Activated CD8-positive, alpha-beta memory T cell treated with anti-CD3 and anti-CD28 coated beads for 36 hours (primary cell): ENCODE measurements around the gene DLGAP5. TPM values are rescaled to one million over a fixed set of nuclear protein-coding genes. Genes with fewer than 3 reads are reported as not detected.

Experiments used
- CTCF ChIA-PET: fragments of 350-600 bp; sonication (Branson Sonifier 250); formaldehyde crosslinking; loops from one replicate; lab custom pipeline; 2021; ENCODE audit warnings: antibody characterized with exemption; lab: Charles Lee
- POLR2A ChIA-PET: fragments of 350-600 bp; sonication (Branson Sonifier 250); formaldehyde crosslinking; loops from one replicate; lab custom pipeline; 2021; ENCODE audit warnings: antibody characterized with exemption; lab: Charles Lee
- total RNA-seq, 2 experiments: library from RNA; stranded (reverse); gene quantifications; one replicate each; pipeline ENCODE4 v1.2.3, GENCODE V29; 2021

Gene DLGAP5
- total RNA-seq, 2 experiments from 2014 or later, result 46.2 to 46.6 TPM

GRCh38 chr14:55192054-55192621 is 753 bp upstream of the DLGAP5 start:
- POLR2A ChIA-PET, result interaction anchor here (0.6 to 0.7 kb wide), 2 partner anchors 19 to 80 kb away, joined by 4 to 6 read pairs; no protein-coding TSS in a partner anchor
- CTCF ChIA-PET, result interaction anchor here (0.6 kb wide), 2 partner anchors 111 to 183 kb away, joined by 4 to 5 read pairs; no protein-coding TSS in a partner anchor

DNA sequence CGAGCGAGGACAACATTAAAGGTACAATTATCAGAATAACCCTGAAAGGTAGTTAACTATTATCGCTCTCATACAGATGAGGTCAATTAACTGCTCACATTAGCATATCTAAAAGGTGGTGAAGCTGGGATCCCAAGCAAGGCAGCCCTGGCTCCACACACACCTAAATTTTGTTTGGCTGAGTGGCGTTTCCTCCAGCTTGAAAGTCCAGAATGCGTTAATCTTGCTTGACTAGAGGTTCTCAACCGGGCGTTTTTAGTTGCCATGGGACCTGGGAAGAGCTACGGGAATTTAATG is 531 bp downstream of the DLGAP5 start:
- CTCF ChIA-PET, result interaction anchor here (1.2 kb wide), 1 partner anchor 80 kb away, joined by 3 read pairs; no protein-coding TSS in a partner anchor
- POLR2A ChIA-PET, result interaction anchor here (0.5 to 1.1 kb wide), 4 partner anchors 91 to 448 kb away, joined by 3 to 4 read pairs (median 3); no protein-coding TSS in a partner anchor

- CTCF ChIA-PET, result no interaction called here
- POLR2A ChIA-PET, result no interaction called here
Observed at GRCh38 chr14:55188686-55189295, 2.6 kb downstream of the DLGAP5 start.

DNA sequence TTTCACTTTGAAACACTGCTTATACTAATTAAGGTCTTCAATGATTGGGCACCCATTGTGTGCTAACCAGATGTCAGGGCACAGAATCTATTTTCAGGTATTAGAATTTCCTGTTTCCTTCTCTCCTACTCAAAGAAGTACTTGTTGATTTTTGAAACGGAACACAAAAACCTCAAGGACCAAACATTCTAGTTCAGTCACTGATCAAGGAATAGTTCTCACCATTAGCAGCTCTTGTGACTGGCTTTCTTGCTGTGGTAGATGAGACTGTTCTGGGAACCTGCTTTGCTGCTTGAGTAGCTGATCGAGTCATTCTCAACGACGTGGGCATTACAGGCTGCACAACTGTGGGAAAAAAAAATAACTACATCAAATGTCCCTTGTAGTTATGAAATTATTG is 11.0 kb downstream of the DLGAP5 start:
- ChIA-PET CTCF (interaction anchor here (0.5 kb wide), 1 partner anchor 97 kb away, joined by 3 read pairs; no protein-coding TSS in a partner anchor), POLR2A (no interaction called here)

- POLR2A ChIA-PET, result no interaction called here
- CTCF ChIA-PET, result interaction anchor here (0.5 kb wide), 1 partner anchor 96 kb away, joined by 3 read pairs; no protein-coding TSS in a partner anchor
Observed at GRCh38 chr14:55180006-55180405, 11.4 kb downstream of the DLGAP5 start.

DNA sequence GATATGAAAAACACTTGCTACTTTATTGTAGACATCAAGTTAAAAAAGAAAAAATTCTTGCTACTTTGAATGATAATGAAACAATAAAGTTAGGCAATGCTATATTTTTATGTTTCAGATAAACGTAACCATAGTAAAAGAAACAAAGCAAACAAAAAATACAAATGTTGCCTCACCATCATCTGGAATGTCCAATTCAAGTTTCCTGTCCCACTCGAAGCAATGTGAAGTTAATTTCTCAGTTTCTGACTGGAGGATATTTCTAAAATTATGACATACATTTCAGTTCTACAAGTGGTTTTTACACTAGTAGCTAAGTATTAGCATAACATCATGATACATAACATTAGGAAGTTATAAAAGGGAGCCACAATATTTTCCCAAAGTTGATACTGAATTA is 20.9 kb downstream of the DLGAP5 start:
- CTCF ChIA-PET, result no interaction called here
- POLR2A ChIA-PET, result no interaction called here

DNA sequence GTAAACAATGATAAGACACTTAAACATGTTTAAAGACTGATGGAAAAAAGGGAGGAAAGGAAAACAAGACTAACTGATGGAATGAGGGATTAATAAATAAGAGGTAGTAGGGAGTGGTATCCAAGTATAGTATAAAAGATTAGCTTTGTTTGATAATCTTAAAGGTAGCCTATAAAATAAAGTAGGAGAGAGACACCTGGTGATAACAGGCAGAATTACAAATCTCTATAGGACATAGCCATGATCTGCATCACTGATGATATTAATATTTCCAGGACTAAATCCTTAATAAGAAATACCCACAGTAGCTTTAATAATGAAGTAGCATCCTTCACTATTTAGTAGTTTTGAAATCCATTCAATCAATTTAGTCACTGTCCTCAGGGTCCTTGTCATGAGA is 30.4 kb downstream of the DLGAP5 start:
- ChIA-PET POLR2A (interaction anchor here (0.5 kb wide), 1 partner anchor 11 kb away, joined by 3 read pairs; no protein-coding TSS in a partner anchor), CTCF (interaction anchor here (0.6 to 2.0 kb wide), 9 partner anchors 12 to 106 kb away, joined by 3 to 13 read pairs (median 5); no protein-coding TSS in a partner anchor)

DNA sequence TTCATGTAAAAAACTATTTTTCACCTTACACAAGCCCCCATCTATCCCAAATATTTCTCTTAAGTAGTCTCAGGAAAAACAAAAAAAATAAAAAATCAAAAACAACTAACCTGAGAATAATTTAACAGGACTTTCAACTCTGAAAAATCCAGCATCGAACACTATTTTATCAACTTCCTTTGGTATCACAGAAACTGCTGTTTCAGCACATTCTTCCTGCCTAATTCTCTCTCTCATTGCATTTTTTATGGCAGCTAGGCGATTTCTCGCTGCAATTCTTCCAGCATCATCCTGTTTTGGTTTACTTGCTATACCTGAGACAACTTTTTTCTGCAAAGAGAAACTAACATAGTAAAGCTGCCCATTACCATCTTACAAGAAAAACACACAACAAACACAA is 33.0 kb downstream of the DLGAP5 start:
- CTCF ChIA-PET, result interaction anchor here (0.5 kb wide), 1 partner anchor 69 kb away, joined by 3 read pairs; no protein-coding TSS in a partner anchor
- POLR2A ChIA-PET, result no interaction called here

DNA sequence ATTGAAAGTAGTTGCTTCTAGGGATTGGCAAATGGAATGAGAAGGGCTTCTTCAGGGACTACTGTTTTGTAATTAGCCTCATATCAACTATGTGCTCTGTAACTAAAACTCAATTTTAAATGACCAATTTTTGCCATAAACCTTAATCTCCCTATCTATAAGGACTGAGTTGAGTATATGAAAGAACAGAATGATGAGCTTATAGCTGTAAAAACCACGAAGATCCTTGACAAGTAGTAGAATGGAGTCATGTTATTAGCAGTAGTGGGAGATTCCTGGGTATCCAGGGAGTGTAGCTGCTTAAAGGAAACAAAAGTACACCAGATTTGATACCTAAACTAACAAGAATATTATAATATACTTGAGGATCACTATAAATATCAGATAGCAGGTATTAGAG is 34.3 kb downstream of the DLGAP5 start:
- POLR2A ChIA-PET, result no interaction called here
- CTCF ChIA-PET, result interaction anchor here (0.8 to 1.4 kb wide), 2 partner anchors 67 to 106 kb away, joined by 3 to 4 read pairs; partner anchors contain the start of gene MAPK1IP1L

- ChIA-PET CTCF (interaction anchor here (0.6 kb wide), 1 partner anchor 57 kb away, joined by 3 read pairs; no protein-coding TSS in a partner anchor), POLR2A (interaction anchor here (0.6 kb wide), 1 partner anchor 170 kb away, joined by 3 read pairs; no protein-coding TSS in a partner anchor)
Observed at GRCh38 chr14:55153951-55154350, 37.4 kb downstream of the DLGAP5 start.

DNA sequence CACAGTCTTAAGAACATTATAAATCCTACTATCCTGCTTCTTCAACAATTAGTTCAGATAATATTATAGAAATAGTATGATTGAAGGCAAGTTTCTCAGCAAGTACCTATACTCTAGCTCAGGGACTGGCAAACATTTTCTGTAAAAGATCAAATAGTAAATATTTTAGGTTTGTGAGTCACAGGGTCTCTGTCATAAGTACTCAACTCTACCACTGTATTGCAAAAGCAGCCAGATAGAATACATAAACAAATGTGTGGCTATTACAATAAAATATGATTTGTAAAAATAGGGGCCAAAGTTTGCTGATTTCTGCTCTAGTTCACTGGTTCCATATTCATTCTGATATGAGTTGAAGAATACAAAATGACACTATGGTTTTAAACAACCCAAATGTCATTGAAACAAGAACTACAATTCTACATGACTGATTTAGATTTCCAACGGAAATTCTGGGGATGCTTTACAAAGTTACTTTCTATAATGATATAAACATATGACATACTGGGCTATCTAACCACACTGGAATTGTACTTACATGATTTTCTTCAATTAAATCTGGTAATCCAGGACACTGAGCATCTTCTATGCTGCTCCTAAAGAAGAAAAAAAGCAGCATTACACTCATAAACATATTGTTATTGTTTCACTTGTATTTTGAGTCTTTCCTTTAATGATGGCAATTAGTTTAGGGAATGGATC is 39.2 kb downstream of the DLGAP5 start:
- POLR2A ChIA-PET, result no interaction called here
- CTCF ChIA-PET, result no interaction called here

- ChIA-PET POLR2A (no interaction called here), CTCF (interaction anchor here (0.8 kb wide), 1 partner anchor 62 kb away, joined by 5 read pairs; no protein-coding TSS in a partner anchor)
Observed at GRCh38 chr14:55151601-55152000, 39.8 kb downstream of the DLGAP5 start.

- ChIA-PET CTCF (interaction anchor here (0.5 to 0.9 kb wide), 3 partner anchors 15 to 57 kb away, joined by 3 to 4 read pairs (median 3); no protein-coding TSS in a partner anchor), POLR2A (no interaction called here)
Observed at GRCh38 chr14:55146425-55146824, 45.0 kb downstream of the DLGAP5 start.

- CTCF ChIA-PET, result no interaction called here
Observed at GRCh38 chr14:55142466-55142865, 48.9 kb downstream of the DLGAP5 start.

DNA sequence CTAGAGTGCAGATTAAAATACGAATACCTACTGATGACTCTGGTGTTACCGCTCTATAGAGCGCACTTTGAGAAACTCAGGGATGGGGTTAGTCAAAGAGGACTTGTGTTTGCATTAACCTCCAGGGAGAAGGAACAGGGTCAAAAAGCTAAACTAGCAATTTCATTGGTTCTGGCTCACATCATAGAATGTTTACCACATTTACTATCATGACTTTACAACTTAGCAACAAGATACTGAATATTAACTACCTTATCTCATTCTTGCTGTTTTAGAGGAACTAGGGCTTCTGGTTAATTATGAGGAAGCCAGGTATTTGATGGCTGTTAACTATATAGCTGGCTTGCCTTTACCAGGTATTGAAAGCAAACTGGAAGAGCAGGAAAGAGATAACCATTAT is 49.6 kb downstream of the DLGAP5 start:
- ChIA-PET CTCF (no interaction called here), POLR2A (no interaction called here)

More at GRCh38 chr14:55142466-55142865, 48.9 kb downstream of the DLGAP5 start:
- POLR2A ChIA-PET, result no interaction called here

DNA sequence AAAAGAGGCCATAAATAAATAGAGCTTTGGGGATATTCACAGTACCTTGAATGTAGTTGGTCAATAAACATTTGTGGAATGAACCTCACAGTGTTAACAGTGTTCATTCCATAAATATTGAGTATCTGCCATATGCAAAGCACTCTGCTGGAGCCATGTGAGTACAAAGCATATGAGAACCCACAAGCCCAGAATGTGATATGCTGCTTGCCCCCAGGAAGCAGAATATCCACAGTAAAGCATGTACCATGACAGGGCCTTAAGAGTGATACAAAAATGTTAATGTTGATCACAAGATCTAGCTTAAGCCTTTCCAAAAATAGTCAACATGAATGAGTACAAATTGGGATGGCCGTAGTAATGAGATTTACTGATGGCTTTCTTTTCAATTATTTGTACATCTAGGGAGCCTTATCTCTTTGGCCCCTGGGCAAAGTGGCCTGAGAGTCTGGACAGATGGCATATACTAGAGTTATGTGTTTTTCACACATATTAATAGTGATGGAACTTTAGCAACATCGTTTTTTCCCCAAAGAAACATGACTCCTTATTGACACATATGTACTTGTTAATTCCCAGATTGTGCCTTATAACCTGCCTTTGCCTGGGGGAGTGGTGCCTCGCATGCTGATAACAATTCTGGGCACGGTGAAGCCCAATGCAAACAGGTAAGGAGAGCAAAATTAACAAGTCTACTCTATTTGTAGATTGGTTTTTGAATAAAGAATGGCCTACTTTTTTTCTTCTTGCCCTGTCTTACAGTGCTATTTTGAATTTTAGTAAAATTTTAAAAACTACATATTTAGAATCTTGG is 51.5 kb downstream of the DLGAP5 start:
- ChIA-PET POLR2A (no interaction called here), CTCF (interaction anchor here (0.5 to 1.3 kb wide), 6 partner anchors 18 to 221 kb away, joined by 3 to 7 read pairs (median 3); no protein-coding TSS in a partner anchor)

DNA sequence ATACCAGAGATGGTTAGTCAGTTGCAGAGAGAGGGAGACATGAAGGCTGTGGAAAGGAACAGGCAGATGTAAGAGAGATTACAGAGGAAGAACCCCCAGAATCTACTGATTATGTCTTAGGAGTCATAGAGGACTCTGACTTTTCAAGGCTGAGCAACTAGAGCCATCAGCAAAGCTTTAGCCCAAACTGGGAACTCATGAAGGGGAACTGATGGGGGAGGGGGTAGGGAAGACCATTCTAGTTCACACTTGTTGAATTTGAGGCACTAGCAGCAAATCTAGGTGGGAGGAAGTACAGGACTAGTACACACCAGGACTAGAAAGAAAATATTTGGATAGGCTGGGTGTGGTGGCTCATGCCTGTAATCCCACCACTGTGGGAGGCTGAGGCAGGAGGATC is 52.2 kb downstream of the DLGAP5 start:
- POLR2A ChIA-PET, result no interaction called here
- CTCF ChIA-PET, result interaction anchor here (0.6 kb wide), 2 partner anchors 49 to 222 kb away, joined by 3 to 7 read pairs; no protein-coding TSS in a partner anchor

GRCh38 chr14:55138091-55138490 is 53.3 kb downstream of the DLGAP5 start:
- CTCF ChIA-PET, result no interaction called here
- POLR2A ChIA-PET, result no interaction called here
